ENCODE measurements around the gene RAC3.

The RAC3 gene

GRCh38 chr17:82013772-82014321 is 17.6 kb upstream of the RAC3 start:
- no peak for DNase-seq

GRCh38 chr17:82014432-82014831 is 17.0 kb upstream of the RAC3 start:
- DNase-seq = no peak

- DNase-seq = no peak
Measured at GRCh38 chr17:82014971-82015310, 16.5 kb upstream of the RAC3 start.

- no peak for DNase-seq
Measured at GRCh38 chr17:82015311-82015971, 16.0 kb upstream of the RAC3 start.

GRCh38 chr17:82016061-82016874 is 15.2 kb upstream of the RAC3 start:
- DNase-seq = no peak

- no peak for DNase-seq
Measured at GRCh38 chr17:82016875-82017459, 14.5 kb upstream of the RAC3 start.

- DNase-seq = no peak
Measured at GRCh38 chr17:82017612-82018151, 13.8 kb upstream of the RAC3 start.

- DNase-seq = no peak
Measured at GRCh38 chr17:82018152-82018988, 13.1 kb upstream of the RAC3 start.

GRCh38 chr17:82018989-82019689 is 12.3 kb upstream of the RAC3 start:
- no peak for DNase-seq

GRCh38 chr17:82019690-82020571 is 11.5 kb upstream of the RAC3 start:
- peak; percentile 67 for DNase-seq

- no peak for DNase-seq
Measured at GRCh38 chr17:82020572-82021106, 10.8 kb upstream of the RAC3 start.

- peak; percentile 59 for DNase-seq
Measured at GRCh38 chr17:82021107-82021899, 10.2 kb upstream of the RAC3 start.

GRCh38 chr17:82021900-82022309 is 9.6 kb upstream of the RAC3 start:
- no peak for DNase-seq

- peak; percentile 13 for DNase-seq
Measured at GRCh38 chr17:82022310-82022980, 9.0 kb upstream of the RAC3 start, which contains the start of gene CENPX. TSS of gene CENPX (minus strand) at chr17:82022878. CDS start at chr17:82022861, 17 bp downstream.

- DNase-seq = peak; percentile 100
Measured at GRCh38 chr17:82022981-82023446, 8.5 kb upstream of the RAC3 start, which contains the start of gene LRRC45. TSS of gene LRRC45 (plus strand) at chr17:82023305. CDS start at chr17:82023644, 339 bp downstream.

GRCh38 chr17:82023447-82024241 is 7.8 kb upstream of the RAC3 start:
- DNase-seq = peak; percentile 28

- DNase-seq = no peak
Measured at GRCh38 chr17:82024859-82025258, 6.6 kb upstream of the RAC3 start.

Data from activated naive CD4-positive, alpha-beta T cell treated with Interleukin-2 at 50 U/mL for 16 hours (primary cell).